AG09309 (cell line): ENCODE results near the gene DUSP11.

Experiments used
- DNase-seq: peaks from one replicate; pipeline ENCODE4 v3.0.0-alpha.2; 2010; ENCODE audit warnings: low read depth
- H3K4me3 ChIP-seq: 2 replicates; pipeline ENCODE4 v1.5.1; 2011; ENCODE audit warnings: mild to moderate bottlenecking, low read depth, low read length, moderate library complexity; ENCODE audit not compliant: control insufficient read depth
- CTCF ChIP-seq: IDR thresholded peaks from 2 replicates; pipeline ENCODE4 v1.5.1; 2011; ENCODE audit warnings: mild to moderate bottlenecking, low read depth, low read length, inconsistent platforms; ENCODE audit not compliant: insufficient read depth, control insufficient read depth; ENCODE audit errors: missing control alignments

Gene DUSP11

GRCh38 chr2:73772819-73773218, 7.1 kb downstream of the DUSP11 start:
- TF ChIP-seq CTCF, result no peak
- no peak for DNase-seq

GRCh38 chr2:73770725-73771124, 9.2 kb downstream of the DUSP11 start:
- no peak for DNase-seq
- H3K4me3 ChIP-seq, result no peak overlapping the region
- no peak for TF ChIP-seq CTCF

More at GRCh38 chr2:73772819-73773218, 7.1 kb downstream of the DUSP11 start:
- H3K4me3 ChIP-seq, result no peak overlapping the region

GRCh38 chr2:73766994-73767393, 12.9 kb downstream of the DUSP11 start:
- H3K4me3 ChIP-seq, result no peak overlapping the region
- DNase-seq, result no peak
- no peak for TF ChIP-seq CTCF

- TF ChIP-seq CTCF, result no peak
- DNase-seq, result no peak
- no peak overlapping the region for H3K4me3 ChIP-seq
These were observed 13.6 kb downstream of the DUSP11 start for GRCh38 chr2:73766349-73766748.

- TF ChIP-seq CTCF, result no peak
- H3K4me3 ChIP-seq, result no peak overlapping the region
- no peak for DNase-seq
These were observed 15.0 kb downstream of the DUSP11 start for GRCh38 chr2:73764945-73765344.

GRCh38 chr2:73762571-73762970, 17.3 kb downstream of the DUSP11 start:
- no peak overlapping the region for H3K4me3 ChIP-seq
- no peak for DNase-seq
- no peak for TF ChIP-seq CTCF

GRCh38 chr2:73759904-73760303, 20.0 kb downstream of the DUSP11 start:
- no peak overlapping the region for H3K4me3 ChIP-seq
- no peak for DNase-seq
- no peak for TF ChIP-seq CTCF
